GM23338 (cell line): ENCODE data around the gene PTBP2. TPM values are rescaled to one million over a fixed set of nuclear protein-coding genes. Genes with fewer than 3 reads are reported as not detected.

ENCODE experiments used
- ATAC-seq: fragments of 200-7000 bp; cut with Tn5 transposase; 3 replicates; pipeline ENCODE4 v1.9.1; 2020
- DNase-seq: peaks from one replicate; pipeline ENCODE4 v3.0.0-alpha.2; 2015; ENCODE audit warnings: low spot score
- H2AFZ ChIP-seq: fragments of 200-600 bp; sonication (generic); 2 replicates; pipeline ENCODE4 v1.8.0; 2016; ENCODE audit warnings: antibody characterized with exemption, mild to moderate bottlenecking, moderate library complexity
- H3F3A ChIP-seq: fragments of 200-600 bp; sonication (generic); replicated peaks from 2 replicates; pipeline ENCODE4 v1.8.0; 2017; ENCODE audit warnings: antibody characterized with exemption, mixed run types, low read depth
- H3K27ac ChIP-seq: fragments of 200-600 bp; sonication (generic); 2 replicates; pipeline ENCODE4 v1.6.1; 2016; ENCODE audit warnings: low read depth
- H3K27me3 ChIP-seq: fragments of 200-600 bp; sonication (generic); 2 replicates; pipeline ENCODE4 v1.8.0; 2016; ENCODE audit warnings: mild to moderate bottlenecking, mixed run types, moderate library complexity; ENCODE audit not compliant: insufficient read depth
- H3K36me3 ChIP-seq: fragments of 200-600 bp; sonication (generic); 2 replicates; pipeline ENCODE4 v1.8.0; 2016; ENCODE audit warnings: mild to moderate bottlenecking; ENCODE audit not compliant: insufficient read depth
- H3K4me1 ChIP-seq: fragments of 200-600 bp; sonication (generic); 2 replicates; pipeline ENCODE4 v1.8.0; 2016; ENCODE audit warnings: mild to moderate bottlenecking, moderate library complexity; ENCODE audit not compliant: insufficient read depth
- H3K4me2 ChIP-seq: fragments of 200-600 bp; sonication (generic); 2 replicates; pipeline ENCODE4 v1.7.1; 2017; ENCODE audit warnings: mixed run types
- H3K4me3 ChIP-seq: fragments of 200-600 bp; sonication (generic); 2 replicates; pipeline ENCODE4 v1.6.1; 2016; ENCODE audit warnings: mixed run types
- H3K79me2 ChIP-seq: fragments of 200-600 bp; sonication (generic); replicated peaks from 2 replicates; pipeline ENCODE4 v1.8.0; 2017; ENCODE audit warnings: mild to moderate bottlenecking; ENCODE audit not compliant: insufficient read depth
- H3K9me2 ChIP-seq: fragments of 200-600 bp; sonication (generic); 2 replicates; pipeline ENCODE4 v1.8.0; 2017; ENCODE audit not compliant: insufficient read depth
- H4K20me1 ChIP-seq: fragments of 200-600 bp; sonication (generic); replicated peaks from 2 replicates; pipeline ENCODE4 v1.8.0; 2017; ENCODE audit warnings: mild to moderate bottlenecking; ENCODE audit not compliant: insufficient read depth
- H3K27ac Mint-ChIP-seq: 2 replicates; pipeline ENCODE4 v1.8.0; 2020; ENCODE audit warnings: inconsistent platforms, mild to moderate bottlenecking, moderate library complexity, mixed read lengths
- H3K27me3 Mint-ChIP-seq: 3 replicates; pipeline ENCODE4 v1.8.0; 2022; ENCODE audit warnings: low read depth, mild to moderate bottlenecking, moderate library complexity, mixed read lengths, inconsistent platforms; ENCODE audit not compliant: insufficient read depth, poor library complexity
- H3K36me3 Mint-ChIP-seq: 3 replicates; pipeline ENCODE4 v1.8.0; 2021; ENCODE audit warnings: low read depth, mild to moderate bottlenecking, inconsistent platforms, moderate library complexity, mixed read lengths
- H3K4me1 Mint-ChIP-seq: 3 replicates; pipeline ENCODE4 v1.8.0; 2020; ENCODE audit warnings: mild to moderate bottlenecking, inconsistent platforms, mixed read lengths
- H3K4me3 Mint-ChIP-seq: 3 replicates; pipeline ENCODE4 v1.8.0; 2021; ENCODE audit warnings: moderate library complexity, mild to moderate bottlenecking, inconsistent platforms, mixed read lengths
- H3K9me3 Mint-ChIP-seq: 3 replicates; pipeline ENCODE4 v1.8.0; 2020; ENCODE audit warnings: moderate library complexity, mild to moderate bottlenecking, inconsistent platforms, mixed read lengths
- CREB1 ChIP-seq: fragments of 250-450 bp; sonication (Bioruptor Pico); IDR thresholded peaks from 2 replicates; pipeline ENCODE4 v1.5.0; 2020; ENCODE audit warnings: low read depth, mild to moderate bottlenecking, moderate library complexity
- CTCF ChIP-seq, 2 experiments: fragments of 200-600 bp in 1 of 2; sonication (generic) in 1 of 2; conservative IDR thresholded peaks; 2 replicates each; pipeline versions ENCODE4 v1.5.1 to v1.6.1; 2016 to 2017; ENCODE audit warnings: antibody characterized with exemption in 2 of 2, low read depth in 2 of 2, mild to moderate bottlenecking in 2 of 2, moderate library complexity in 1 of 2
- ETS1 ChIP-seq: IDR thresholded peaks from 2 replicates; pipeline ENCODE4 v1.6.1; 2016; ENCODE audit warnings: antibody characterized with exemption
- EZH2 ChIP-seq: fragments of 200-600 bp; sonication (generic); IDR thresholded peaks from one replicate; pipeline ENCODE4 v1.8.0; 2017; ENCODE audit warnings: antibody characterized with exemption, mild to moderate bottlenecking, low read depth; ENCODE audit not compliant: unreplicated experiment
- EZH2phosphoT487 ChIP-seq: fragments of 200-600 bp; sonication (generic); IDR thresholded peaks from one replicate; pipeline ENCODE4 v1.8.1; 2018; ENCODE audit warnings: antibody characterized with exemption; ENCODE audit not compliant: unreplicated experiment
- JUNB ChIP-seq: IDR thresholded peaks from one replicate; pipeline ENCODE4 v1.6.1; 2016; ENCODE audit warnings: antibody characterized with exemption; ENCODE audit not compliant: unreplicated experiment
- NANOG ChIP-seq: IDR thresholded peaks from 2 replicates; pipeline ENCODE4 v1.6.1; 2016; ENCODE audit warnings: antibody characterized with exemption, borderline replicate concordance
- POLR2AphosphoS5 ChIP-seq: IDR thresholded peaks from 2 replicates; pipeline ENCODE4 v1.6.1; 2016; ENCODE audit warnings: antibody characterized with exemption, low read depth
- STAT1 ChIP-seq: IDR thresholded peaks from one replicate; pipeline ENCODE4 v1.6.1; 2016; ENCODE audit warnings: antibody characterized with exemption; ENCODE audit not compliant: unreplicated experiment
- ZNF114 ChIP-seq: fragments of 250-450 bp; sonication (Bioruptor Pico); IDR thresholded peaks from 2 replicates; pipeline ENCODE4 v1.5.0; 2020; ENCODE audit warnings: mild to moderate bottlenecking, moderate library complexity
- ZNF331 ChIP-seq: fragments of 250-450 bp; sonication (Bioruptor Pico); IDR thresholded peaks from 2 replicates; pipeline ENCODE4 v1.5.0; 2020; ENCODE audit warnings: low read depth, mild to moderate bottlenecking, moderate library complexity
- polyA plus RNA-seq: library from polyadenylated mRNA; unstranded; fragments of >200 nt; fragmentation: Nextera tagmentation; extraction: Ambion mirVana; gene quantifications from 2 replicates; pipeline ENCODE4 v1.2.1, GENCODE V29; 2016
- total RNA-seq: library from RNA; depleted of rRNA; stranded (reverse); fragments of >200 nt; shearing (Covaris generic); gene quantifications from 2 replicates; pipeline ENCODE4 v1.2.3, GENCODE V29; 2014
- TF ChIP-seq, protein P1 (sequence below): fragments of 250-450 bp; sonication (Bioruptor Pico); IDR thresholded peaks from 2 replicates; pipeline ENCODE4 v1.5.0; 2020; ENCODE audit warnings: mild to moderate bottlenecking, moderate library complexity
- TF ChIP-seq, protein P2 (sequence below): IDR thresholded peaks from one replicate; pipeline ENCODE4 v1.6.1; 2018; ENCODE audit warnings: antibody characterized with exemption; ENCODE audit not compliant: unreplicated experiment

The PTBP2 gene
- total and polyA plus RNA-seq, 2 experiments from 2014 or later = 50.2 to 108 TPM

DNA sequence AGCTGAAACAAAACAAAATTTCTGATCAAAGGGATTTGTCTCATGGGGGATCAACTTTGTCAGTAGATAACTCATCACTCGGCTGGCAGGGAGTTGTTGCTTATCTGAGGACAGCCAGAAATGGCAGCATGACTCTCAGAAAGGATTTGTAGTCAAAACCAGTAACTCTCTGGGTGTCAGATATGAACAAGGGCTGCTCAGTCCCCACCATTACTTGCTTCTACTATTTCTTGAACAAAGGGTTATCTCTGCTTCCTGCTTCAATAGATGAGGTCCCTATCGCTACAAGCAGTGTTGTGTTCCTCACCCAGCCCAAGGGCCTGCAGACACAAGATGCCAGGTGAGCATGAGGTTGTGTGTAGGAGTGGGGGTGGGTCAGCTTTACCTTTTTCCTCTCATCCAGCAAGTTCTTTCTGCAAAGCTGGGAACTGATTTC is 116.2 kb downstream of the PTBP2 start:
- H3K27ac Mint-ChIP-seq = no peak overlapping the region
- no peak overlapping the region for H3K4me3 Mint-ChIP-seq
- no peaks in the 10 kb centered on the region for H4K20me1 ChIP-seq
- ATAC-seq (no peak), DNase-seq (no peak)
- H3K27ac ChIP-seq = no peak overlapping the region
- no peak overlapping the region for H3K4me2 ChIP-seq
- H3K36me3 ChIP-seq = no peaks in the 10 kb centered on the region
- no peaks in the 10 kb centered on the region for H3K9me3 Mint-ChIP-seq
- peaks cover 3% of the 10 kb centered on the region; the same call in 1 of the 2 replicates for H3K4me1 ChIP-seq
- H3K79me2 ChIP-seq = no peaks in the 10 kb centered on the region
- no peaks in the 10 kb centered on the region for H3K27me3 ChIP-seq
- H3K4me1 Mint-ChIP-seq = peaks cover 17% of the 10 kb centered on the region
- H3K27me3 Mint-ChIP-seq = peaks cover 2% of the 10 kb centered on the region
- no peaks in the 10 kb centered on the region for H3F3A ChIP-seq
- TF ChIP-seq CTCF (conservative IDR thresholded peaks at IDR 0.05; ENCODE audit: low read depth in 2 of 2) = no peak
- TF ChIP-seq EZH2 = no peak
- TF ChIP-seq ZNF331 = no peak
- TF ChIP-seq, protein P1, sequence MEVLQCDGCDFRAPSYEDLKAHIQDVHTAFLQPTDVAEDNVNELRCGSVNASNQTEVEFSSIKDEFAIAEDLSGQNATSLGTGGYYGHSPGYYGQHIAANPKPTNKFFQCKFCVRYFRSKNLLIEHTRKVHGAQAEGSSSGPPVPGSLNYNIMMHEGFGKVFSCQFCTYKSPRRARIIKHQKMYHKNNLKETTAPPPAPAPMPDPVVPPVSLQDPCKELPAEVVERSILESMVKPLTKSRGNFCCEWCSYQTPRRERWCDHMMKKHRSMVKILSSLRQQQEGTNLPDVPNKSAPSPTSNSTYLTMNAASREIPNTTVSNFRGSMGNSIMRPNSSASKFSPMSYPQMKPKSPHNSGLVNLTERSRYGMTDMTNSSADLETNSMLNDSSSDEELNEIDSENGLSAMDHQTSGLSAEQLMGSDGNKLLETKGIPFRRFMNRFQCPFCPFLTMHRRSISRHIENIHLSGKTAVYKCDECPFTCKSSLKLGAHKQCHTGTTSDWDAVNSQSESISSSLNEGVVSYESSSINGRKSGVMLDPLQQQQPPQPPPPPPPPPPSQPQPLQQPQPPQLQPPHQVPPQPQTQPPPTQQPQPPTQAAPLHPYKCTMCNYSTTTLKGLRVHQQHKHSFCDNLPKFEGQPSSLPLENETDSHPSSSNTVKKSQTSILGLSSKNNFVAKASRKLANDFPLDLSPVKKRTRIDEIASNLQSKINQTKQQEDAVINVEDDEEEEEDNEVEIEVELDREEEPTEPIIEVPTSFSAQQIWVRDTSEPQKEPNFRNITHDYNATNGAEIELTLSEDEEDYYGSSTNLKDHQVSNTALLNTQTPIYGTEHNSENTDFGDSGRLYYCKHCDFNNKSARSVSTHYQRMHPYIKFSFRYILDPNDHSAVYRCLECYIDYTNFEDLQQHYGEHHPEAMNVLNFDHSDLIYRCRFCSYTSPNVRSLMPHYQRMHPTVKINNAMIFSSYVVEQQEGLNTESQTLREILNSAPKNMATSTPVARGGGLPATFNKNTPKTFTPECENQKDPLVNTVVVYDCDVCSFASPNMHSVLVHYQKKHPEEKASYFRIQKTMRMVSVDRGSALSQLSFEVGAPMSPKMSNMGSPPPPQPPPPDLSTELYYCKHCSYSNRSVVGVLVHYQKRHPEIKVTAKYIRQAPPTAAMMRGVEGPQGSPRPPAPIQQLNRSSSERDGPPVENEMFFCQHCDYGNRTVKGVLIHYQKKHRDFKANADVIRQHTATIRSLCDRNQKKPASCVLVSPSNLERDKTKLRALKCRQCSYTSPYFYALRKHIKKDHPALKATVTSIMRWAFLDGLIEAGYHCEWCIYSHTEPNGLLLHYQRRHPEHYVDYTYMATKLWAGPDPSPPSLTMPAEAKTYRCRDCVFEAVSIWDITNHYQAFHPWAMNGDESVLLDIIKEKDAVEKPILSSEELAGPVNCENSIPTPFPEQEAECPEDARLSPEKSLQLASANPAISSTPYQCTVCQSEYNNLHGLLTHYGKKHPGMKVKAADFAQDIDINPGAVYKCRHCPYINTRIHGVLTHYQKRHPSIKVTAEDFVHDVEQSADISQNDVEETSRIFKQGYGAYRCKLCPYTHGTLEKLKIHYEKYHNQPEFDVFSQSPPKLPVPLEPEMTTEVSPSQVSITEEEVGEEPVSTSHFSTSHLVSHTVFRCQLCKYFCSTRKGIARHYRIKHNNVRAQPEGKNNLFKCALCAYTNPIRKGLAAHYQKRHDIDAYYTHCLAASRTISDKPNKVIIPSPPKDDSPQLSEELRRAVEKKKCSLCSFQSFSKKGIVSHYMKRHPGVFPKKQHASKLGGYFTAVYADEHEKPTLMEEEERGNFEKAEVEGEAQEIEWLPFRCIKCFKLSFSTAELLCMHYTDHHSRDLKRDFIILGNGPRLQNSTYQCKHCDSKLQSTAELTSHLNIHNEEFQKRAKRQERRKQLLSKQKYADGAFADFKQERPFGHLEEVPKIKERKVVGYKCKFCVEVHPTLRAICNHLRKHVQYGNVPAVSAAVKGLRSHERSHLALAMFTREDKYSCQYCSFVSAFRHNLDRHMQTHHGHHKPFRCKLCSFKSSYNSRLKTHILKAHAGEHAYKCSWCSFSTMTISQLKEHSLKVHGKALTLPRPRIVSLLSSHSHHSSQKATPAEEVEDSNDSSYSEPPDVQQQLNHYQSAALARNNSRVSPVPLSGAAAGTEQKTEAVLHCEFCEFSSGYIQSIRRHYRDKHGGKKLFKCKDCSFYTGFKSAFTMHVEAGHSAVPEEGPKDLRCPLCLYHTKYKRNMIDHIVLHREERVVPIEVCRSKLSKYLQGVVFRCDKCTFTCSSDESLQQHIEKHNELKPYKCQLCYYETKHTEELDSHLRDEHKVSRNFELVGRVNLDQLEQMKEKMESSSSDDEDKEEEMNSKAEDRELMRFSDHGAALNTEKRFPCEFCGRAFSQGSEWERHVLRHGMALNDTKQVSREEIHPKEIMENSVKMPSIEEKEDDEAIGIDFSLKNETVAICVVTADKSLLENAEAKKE (CRISPR knock-in tag) = no peak
- TF ChIP-seq POLR2AphosphoS5 = no peak
- no peak for TF ChIP-seq STAT1
- TF ChIP-seq NANOG = no peak
- TF ChIP-seq JUNB = no peak
- TF ChIP-seq ZNF114 (CRISPR knock-in tag) = no peak
- TF ChIP-seq EZH2phosphoT487 = no peak
- no peak for TF ChIP-seq ETS1
- no peak for TF ChIP-seq CREB1 (CRISPR knock-in tag)
- TF ChIP-seq, protein P2, sequence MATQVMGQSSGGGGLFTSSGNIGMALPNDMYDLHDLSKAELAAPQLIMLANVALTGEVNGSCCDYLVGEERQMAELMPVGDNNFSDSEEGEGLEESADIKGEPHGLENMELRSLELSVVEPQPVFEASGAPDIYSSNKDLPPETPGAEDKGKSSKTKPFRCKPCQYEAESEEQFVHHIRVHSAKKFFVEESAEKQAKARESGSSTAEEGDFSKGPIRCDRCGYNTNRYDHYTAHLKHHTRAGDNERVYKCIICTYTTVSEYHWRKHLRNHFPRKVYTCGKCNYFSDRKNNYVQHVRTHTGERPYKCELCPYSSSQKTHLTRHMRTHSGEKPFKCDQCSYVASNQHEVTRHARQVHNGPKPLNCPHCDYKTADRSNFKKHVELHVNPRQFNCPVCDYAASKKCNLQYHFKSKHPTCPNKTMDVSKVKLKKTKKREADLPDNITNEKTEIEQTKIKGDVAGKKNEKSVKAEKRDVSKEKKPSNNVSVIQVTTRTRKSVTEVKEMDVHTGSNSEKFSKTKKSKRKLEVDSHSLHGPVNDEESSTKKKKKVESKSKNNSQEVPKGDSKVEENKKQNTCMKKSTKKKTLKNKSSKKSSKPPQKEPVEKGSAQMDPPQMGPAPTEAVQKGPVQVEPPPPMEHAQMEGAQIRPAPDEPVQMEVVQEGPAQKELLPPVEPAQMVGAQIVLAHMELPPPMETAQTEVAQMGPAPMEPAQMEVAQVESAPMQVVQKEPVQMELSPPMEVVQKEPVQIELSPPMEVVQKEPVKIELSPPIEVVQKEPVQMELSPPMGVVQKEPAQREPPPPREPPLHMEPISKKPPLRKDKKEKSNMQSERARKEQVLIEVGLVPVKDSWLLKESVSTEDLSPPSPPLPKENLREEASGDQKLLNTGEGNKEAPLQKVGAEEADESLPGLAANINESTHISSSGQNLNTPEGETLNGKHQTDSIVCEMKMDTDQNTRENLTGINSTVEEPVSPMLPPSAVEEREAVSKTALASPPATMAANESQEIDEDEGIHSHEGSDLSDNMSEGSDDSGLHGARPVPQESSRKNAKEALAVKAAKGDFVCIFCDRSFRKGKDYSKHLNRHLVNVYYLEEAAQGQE = no peak
- peaks cover 4% of the 10 kb centered on the region; the same call in 1 of the 2 replicates for H3K9me2 ChIP-seq
- no peak overlapping the region for H3K4me3 ChIP-seq
- 0 out of 2 replicates have a peak overlapping the region, but pooled peaks have one; percentile 18 for H2AFZ ChIP-seq
- no peaks in the 10 kb centered on the region for H3K36me3 Mint-ChIP-seq
